GM18868 (cell line): Measurements from ENCODE around the gene RPS6KA6.
"Not testable (repeated sequence)": the region's sequence is repeated elsewhere in the genome, so short reads cannot be mapped to it uniquely, and the experiment has no call there.

Source experiments
- ATAC-seq: cut with Tn5 transposase; IDR thresholded peaks from one replicate; pipeline ENCODE4 v1.9.1; 2021; ENCODE audit warnings: mild to moderate bottlenecking, moderate library complexity; ENCODE audit not compliant: unreplicated experiment

RPS6KA6 gene

DNA sequence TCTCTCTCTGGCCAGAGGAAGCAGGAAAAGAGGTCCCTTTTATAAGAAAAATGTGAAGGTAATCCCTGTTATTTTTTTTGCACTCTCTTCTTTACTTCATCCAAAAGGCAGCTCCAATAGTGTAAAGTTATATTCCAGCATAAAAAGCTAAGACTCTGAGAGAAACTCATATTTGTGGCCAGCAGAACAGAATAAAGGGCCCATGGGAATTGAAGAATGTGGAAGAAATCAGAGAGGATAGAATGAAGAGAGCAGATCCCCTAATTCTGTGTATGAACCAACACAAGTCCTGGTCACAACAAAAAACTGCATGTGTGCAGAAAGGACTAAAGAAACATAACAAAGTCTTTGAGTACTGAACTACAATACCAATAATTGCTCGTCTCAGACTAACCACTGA lies 22.3 kb downstream of the RPS6KA6 start:
- no peak for ATAC-seq

DNA sequence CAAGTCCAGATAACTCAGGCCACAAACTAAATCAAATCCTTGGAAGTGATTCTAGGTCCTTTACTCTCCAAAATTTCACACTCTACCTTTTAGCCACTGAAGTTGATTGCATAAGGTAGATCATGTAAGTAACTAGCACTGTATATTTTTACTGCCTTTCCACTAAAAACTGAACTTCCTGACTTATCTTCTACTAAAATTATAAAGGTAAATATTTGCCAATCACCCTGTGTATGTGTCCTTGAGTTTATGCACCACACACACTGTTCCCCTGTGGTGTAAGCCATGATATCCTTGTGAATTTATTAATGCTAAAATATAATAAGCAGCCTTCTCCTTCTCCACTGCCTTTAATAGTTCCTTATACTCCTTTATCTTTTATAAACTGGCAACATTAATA lies 25.6 kb downstream of the RPS6KA6 start:
- no peak for ATAC-seq

DNA sequence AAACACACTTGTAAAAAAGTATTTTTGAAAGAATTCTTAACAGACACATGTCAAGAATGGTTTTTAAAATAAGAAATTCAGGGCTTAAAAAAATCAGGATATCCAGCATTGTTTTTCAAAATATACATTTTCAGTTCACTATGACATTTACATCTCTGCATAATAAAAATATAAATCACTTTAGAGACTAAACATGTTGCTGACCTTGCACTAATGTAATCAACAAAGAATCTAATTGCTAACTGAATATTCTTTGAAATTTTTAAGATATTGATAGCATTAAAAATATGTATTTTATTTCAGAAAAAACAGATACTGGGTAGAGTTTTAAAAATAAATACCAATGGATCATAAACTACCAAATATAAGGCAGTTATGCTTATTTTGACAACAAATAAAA lies 26.4 kb downstream of the RPS6KA6 start:
- ATAC-seq: no peak

DNA sequence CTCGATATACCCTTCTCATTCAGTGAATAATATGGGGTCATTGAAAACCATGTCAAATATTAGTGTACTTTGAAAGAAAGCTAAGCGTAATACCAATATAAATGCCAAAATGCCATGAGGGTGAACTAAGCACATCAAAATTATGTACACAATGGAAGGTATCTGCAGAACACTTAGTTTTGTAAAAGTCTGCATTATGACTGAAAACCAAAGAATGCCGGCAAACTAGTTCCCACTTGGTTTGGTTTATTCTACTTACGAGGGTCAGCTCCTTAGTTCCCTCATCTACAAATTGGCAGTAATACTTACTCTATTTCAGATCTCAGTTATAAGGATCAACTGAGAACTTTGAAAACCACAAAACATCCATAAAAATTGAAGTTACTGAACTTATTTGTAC lies 27.3 kb downstream of the RPS6KA6 start:
- ATAC-seq: no peak

DNA sequence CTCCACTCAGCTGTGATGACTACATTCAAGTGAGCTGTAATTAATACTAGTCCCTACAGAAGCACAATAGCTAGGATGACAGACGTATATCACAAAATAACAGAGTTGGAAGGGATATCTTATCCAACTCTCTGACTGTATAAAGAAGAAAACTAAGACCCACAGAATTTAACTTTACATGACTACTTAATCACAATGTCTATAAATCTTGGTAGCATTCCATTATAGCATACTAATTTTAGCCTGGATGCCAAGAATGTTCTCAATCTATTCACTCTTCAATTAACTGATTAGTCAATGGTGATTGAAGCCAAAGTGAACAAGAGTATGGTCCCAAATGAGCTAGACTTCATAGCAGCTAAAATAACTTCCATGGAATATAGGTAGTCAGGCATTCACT lies 31.2 kb downstream of the RPS6KA6 start:
- no peak for ATAC-seq

DNA sequence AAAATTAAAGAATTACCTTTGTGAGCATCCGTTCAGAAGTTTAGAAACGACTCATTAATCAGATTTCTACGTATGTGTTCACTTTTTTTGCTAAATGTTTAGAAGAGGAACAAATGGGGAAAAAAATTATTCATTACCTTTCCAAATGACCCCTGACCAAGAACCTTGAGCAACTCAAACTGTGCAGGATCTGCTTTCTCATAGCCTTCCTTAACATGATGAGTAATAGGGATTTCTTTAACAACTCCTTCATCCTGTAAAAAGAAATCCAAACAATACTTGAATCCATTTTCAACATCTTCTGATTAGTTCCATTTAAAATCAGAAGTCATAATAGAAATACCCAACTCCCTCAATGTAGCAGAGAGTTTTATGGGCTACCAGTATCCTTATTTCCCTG lies 32.1 kb downstream of the RPS6KA6 start:
- no peak for ATAC-seq

DNA sequence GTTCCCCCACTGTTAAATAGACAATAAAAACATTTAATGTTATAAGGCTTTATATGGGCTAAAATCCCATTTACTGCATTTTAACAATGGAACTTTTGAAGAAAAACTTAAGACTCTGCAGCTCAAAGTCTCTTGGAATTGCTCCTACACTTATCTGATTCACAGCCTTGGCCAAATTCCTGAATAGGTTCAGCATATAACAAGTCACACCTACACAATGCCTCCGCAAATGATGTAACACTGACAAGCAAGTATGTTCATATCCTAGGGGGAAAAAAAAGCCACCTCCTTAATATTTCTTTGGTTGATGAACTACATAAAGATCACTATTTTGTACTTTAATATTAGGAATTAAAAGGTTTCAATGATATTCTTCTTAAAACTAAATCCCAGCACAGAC lies 34.5 kb downstream of the RPS6KA6 start:
- no peak for ATAC-seq

DNA sequence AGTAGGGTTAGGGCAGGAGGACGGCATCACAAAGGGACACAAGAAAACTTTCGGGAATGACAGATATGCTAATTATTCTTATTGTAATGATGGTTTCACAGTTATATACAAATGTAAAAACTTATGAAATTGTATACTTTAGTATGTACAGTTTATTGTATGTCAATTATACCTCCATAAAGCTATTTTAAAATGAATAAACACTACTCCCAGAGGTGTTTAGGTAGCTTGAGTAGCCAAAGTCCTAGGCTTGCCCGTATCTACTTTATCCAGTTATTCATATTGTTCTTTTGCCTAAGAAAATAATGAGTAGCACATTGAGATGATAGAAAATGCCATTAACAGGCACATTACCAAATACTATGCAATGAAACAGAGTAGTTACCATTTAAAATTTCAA lies 43.0 kb downstream of the RPS6KA6 start:
- ATAC-seq: no peak

DNA sequence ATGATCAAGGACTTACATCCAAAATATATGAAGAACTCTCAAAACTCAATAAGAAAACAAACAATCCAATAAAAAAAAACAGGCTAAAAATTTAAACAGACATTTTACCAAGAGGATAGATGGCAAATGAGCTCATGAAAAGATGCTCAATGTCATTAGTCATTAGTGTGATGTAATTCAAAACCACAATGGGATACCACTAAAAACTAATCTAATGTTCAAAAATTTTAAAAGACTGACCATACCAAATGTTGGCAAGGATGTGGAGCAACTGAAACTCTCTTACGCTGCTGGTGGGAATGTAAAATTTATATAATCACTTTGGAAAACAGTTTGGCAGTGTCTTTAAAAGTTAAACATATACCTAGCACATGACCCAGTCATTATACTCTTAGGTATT lies 43.7 kb downstream of the RPS6KA6 start:
- no peak for ATAC-seq

DNA sequence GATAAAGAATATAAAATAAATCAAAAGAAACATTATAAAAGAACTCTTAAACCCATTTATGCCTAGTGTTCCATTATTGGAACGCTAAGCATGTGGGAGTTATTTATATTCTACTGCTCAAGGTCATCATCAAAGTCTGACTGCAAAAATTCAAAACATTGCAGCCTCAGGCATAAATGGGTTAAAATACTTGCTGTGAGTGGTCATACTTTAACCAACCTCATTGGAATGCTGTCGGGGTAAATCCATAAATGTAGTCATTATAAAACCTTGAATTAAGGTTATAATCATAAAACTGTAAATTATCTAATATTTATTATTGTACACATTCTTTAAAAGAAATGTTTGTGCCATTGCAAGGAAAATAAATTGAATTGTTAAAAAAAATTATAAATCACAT lies 55.0 kb downstream of the RPS6KA6 start:
- no peak for ATAC-seq

DNA sequence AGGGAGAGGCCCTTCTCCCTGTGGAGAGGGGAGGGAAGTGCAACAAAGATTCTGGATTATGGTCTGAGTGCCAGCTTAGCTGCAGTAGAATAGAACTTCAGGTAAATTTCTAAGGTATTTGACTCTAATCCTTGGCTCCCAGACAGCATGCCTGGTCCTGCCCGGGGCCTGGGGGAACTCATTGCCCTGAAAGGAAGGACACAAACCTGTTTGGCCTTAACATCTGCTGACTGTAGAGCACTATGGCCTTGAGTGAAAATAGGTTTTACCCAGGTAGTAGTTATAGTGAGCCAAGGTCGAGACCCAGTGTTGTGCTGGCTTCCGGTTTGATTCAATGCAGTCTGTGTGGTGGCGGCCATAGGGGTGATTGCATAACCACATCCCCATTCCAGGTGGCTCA lies 64.4 kb downstream of the RPS6KA6 start:
- no peak for ATAC-seq

DNA sequence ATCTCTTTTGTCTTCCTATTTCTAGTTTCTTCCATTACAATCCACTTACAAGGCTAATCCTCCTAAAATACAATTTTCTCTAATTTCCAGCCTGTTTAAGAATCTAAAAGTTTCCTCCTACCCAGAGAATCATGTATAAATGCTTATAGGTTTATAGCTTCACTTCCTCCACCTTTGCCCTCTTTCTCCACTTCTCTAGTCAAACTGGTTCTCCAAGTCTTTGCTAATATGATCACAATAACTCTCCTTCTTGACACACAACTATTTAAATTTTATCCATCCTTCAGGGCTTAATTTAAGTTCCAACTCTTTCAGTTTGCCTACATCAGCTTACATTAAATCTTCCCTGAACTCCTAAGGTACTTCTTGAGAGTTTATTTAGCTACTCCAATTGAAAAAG lies 69.2 kb downstream of the RPS6KA6 start:
- ATAC-seq: no peak

DNA sequence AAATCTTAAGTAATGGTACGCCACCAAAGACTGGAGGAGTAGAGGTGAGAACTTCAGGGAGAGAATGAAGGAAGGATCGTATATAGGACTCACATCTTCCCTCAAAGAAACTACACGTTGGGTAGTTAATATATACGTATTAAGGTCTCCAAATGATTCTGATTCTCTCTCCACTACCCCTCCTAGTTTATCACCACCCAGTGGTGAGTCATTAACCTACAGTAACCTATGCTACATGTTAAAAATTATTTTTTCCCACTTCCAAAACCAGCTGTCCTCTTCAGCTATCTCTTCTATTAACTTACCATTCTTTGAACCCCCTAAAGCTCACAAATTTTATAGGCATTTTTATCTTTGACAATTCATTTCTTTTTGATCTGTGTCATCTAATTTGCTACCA lies 69.7 kb downstream of the RPS6KA6 start:
- ATAC-seq: no peak

DNA sequence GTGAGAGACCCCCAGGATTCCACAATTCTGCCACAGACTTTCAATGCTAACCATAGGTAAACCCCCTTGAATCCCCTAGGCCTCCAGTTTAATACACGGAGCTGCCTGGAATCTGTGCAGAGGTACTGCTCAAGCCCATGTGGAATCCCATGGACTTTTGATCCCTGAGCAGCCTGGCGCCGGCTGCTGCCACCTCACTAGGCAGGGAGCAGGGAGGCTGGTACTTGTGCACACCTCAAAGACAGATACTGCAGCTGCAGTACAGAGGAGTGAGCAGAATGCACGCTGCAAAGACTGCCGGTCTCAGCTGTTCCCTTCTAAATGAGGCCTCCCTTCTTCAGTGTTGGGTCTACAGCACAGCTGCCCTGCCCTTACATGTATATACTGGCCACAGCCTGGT lies 79.4 kb downstream of the RPS6KA6 start:
- ATAC-seq: no peak

DNA sequence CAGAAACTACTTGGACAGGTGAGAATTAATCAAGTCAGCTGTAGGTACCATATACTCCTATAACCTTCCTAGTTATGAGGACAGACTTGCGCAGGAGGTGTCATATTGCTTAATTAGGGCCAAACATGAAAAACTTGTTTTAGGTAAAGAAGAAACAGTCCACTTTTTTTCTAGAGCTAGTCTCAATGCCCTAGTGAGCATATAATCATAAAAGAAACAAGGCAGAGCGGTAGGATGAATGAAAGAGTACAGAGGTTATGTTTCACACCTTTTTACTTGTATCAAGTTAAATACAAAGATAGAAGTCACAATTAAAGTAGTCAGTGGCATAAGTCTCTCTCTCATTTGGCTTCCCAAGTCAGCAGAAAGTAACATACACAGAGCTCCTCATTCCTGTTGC lies 88.9 kb downstream of the RPS6KA6 start:
- ATAC-seq: no peak

DNA sequence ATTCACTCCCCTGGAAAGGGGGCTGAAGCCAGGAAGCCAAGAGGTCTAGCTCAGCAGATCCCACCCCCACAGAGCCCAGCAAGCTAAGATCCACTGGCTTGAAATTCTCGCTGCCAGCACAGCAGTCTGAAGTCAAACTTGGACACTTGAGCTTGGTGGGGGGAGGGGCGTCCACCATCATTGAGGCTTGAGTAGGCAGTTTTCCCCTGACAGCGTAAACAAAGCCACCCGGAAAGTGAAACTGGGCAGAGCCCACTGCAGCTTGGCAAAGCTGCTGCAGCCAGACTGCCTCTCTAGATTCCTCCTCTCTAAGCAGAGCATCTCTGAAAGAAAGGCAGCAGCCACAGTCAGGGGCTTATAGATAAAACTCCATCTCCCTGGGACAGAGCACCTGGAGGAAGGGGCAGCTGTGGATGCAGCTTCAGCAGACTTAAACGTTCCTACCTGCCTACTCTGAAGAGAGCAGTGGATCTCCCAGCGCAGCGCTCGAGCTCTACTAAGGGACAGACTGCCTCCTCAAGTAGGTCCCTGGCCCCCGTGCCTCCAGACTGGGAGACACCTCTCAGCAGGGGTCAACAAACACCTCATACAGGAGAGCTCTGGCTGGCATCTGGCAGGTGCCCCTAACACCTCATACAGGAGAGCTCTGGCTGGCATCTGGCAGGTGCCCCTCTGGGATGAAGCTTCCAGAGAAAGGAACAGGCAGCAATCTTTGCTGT lies 108.4 kb downstream of the RPS6KA6 start:
- not testable (repeated sequence) for ATAC-seq

DNA sequence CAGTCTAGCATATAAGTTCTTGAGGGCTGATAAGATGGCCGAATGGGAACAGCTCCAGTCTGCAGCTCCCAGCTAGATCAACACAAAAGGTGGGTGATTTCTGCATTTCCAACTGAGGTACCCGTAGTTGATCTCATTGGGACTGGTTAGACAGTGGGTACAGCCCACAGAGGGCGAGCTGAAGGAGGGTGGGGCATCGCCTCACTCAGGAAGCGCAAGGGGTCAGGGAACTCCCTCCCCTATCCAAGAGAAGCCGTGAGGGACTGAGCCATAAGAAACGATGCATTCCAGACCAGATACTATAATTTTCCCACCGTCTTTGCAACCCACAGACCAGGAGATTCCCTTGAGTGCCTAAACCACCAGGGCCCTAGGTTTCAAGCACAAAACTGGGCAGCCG lies 109.0 kb downstream of the RPS6KA6 start:
- ATAC-seq: no peak

DNA sequence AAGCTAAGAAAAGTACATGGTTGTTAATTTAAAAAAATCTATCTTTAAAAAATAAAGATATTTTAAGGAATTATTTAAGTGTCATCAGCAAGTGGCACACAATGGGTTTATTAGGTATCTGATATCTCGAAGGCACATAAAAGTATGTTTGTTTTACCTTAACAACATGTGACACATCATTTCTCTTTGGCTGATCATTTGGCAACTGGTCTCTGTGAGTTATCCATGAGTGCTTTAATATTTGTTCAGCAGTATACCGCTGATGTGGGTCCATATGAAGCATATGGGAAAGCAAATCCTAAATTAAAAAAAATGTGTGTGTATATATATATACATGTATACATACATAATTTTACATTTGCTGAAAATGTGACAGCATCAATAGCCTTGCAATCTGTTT lies 123.2 kb downstream of the RPS6KA6 start:
- ATAC-seq: no peak

DNA sequence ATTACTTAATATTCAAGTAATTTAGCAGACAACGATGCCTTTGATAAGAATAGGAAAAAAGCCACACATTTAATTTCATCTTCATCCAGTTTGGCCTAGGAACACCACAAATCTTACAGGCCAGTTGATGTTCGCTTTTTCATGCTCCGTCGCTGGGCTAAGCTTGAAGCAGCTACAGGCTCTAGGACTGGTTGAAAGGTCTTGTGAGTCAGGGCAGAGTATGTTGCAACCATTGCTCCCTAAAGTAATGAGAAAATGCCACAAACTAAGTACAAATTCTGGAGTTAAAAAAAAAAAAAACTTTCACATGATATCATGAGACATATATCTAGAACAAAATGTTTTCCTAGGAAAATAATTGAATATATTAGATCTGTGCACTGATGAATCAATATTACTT lies 123.8 kb downstream of the RPS6KA6 start:
- no peak for ATAC-seq

DNA sequence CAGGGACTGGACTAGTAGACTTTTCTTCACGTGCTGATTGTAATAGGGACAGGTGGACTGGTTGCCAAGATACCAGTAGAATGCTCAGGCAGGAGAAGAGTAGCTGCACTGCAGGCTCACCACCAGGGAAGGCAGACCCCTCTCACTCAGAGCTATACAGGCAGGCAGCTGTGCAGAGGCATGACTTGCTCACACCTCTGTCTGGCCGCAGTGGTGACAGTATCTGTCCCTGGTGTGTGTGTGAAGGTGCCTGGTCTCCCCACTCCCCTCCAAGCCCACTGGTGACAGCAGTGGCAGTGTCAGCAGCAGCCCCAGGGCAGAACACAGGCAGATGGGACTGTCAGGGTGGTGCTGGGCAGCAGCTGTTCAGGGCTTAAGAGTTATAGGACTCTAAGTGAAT lies 140.7 kb downstream of the RPS6KA6 start:
- ATAC-seq: no peak

DNA sequence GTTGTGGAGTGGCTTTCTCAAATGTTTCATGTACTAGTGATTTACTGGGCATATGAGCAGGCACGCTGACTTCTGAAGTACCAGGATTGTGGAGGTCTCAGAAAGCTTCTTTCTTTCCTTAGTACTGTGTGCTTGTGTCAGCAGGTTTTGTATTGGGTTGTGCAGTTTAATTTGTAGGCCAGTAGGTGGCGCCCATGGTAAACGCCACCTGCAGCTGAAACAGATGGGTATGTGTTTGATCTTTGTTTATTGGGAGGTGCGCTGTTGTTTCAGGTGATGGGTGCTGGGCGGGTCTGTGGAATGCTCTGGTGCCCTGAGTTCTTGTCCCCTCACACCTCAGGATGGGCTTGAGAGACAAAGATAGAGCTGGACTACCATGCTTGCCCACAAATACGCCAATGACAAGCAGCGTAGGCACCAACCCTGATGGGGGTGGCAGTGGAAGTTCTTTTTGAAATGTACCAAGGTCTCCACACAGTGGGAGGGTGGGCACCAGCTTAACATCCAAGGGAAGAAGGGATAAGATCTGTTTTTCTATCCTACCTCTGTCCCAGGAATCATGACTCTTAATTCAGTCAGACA lies 141.5 kb downstream of the RPS6KA6 start:
- ATAC-seq: peak; percentile 97

DNA sequence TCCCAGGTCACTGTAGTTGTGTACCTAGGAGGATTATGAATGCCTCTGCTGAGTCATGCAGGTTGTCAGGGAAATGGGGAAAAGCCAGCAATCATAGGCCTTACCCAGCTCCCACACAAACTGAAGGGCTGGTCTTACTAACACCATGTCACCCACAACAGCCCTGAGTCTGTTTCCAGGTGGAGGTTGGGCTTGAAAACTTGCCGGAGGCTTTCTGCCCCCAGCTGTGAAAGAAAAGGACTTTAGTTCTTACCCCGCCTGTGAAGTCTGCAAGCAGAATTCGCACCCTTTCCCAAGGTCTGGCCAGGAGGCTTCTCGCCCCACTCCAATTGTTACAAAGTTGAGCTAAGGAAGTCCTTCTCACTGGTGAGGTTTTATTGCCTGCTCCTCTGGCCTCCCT lies 143.9 kb downstream of the RPS6KA6 start:
- ATAC-seq: no peak
